HCT116 (cell line): ENCODE data around the gene MICU2. TPM values are rescaled to one million over a fixed set of nuclear protein-coding genes. Genes with fewer than 3 reads are reported as not detected.

Experiments used
- ATAC-seq: fragments of 200-7000 bp; cut with Tn5 transposase; 2 replicates; pipeline ENCODE4 v1.9.1; 2020; ENCODE audit warnings: mild to moderate bottlenecking, moderate library complexity
- BruUV-seq: library from RNA; stranded (reverse); fragments of 400-500 nt; replicated peaks from 2 replicates; lab custom pipeline; 2021; lab: Mats Ljungman, UMichigan
- CTCF ChIA-PET: fragments of 300-600 bp; sonication (Branson Sonifier 250); formaldehyde crosslinking; loops from one replicate; lab custom pipeline; 2021; ENCODE audit warnings: antibody characterized with exemption; lab: Charles Lee
- POLR2A ChIA-PET: fragments of 300-600, 350-600 bp; sonication (Branson Sonifier 250); formaldehyde crosslinking; loops from one replicate; lab custom pipeline; 2021; ENCODE audit warnings: antibody characterized with exemption; lab: Charles Lee
- RAD21 ChIA-PET, 2 experiments: fragments of 300-600 bp; sonication (Branson Sonifier 250); formaldehyde crosslinking; loops; one replicate each; lab custom pipeline; 2023; ENCODE audit warnings: low total read pairs in 2 of 2; ENCODE audit not compliant: uncharacterized antibody in 2 of 2, unreplicated experiment in 2 of 2, low non-redundant PET in 1 of 2; lab: Charles Lee
- DNase-seq: peaks from one replicate; pipeline ENCODE4 v3.0.0-alpha.2; 2010; ENCODE audit warnings: low read depth, low spot score
- H2AFZ ChIP-seq: fragments of 200-600 bp; shearing (Covaris generic), sonication (generic); 2 replicates; pipeline ENCODE4 v1.6.1; 2017; ENCODE audit warnings: low read depth, mixed run types, mixed read lengths, antibody characterized with exemption, low read length; ENCODE audit not compliant: poor library complexity, severe bottlenecking
- H3K27ac ChIP-seq: 2 replicates; pipeline ENCODE4 v1.5.1; 2012; ENCODE audit warnings: low read depth, low read length
- H3K27me3 ChIP-seq: fragments of 200-600 bp; sonication (generic); 2 replicates; pipeline ENCODE4 v1.6.1; 2016; ENCODE audit warnings: mixed run types, low read length, mixed read lengths; ENCODE audit not compliant: insufficient read depth
- H3K36me3 ChIP-seq, 2 experiments: fragments of 200-500 bp in 1 of 2; fragments of 200-600 bp in 1 of 2; sonication (Bioruptor generic) in 1 of 2; sonication (generic) in 1 of 2; 2 replicates each; pipeline versions ENCODE4 v1.5.1 to v1.6.1; 2014 to 2016; ENCODE audit warnings: low read length in 2 of 2, inconsistent platforms in 1 of 2, mixed read lengths in 1 of 2, mixed run types in 1 of 2; ENCODE audit not compliant: insufficient read depth in 2 of 2, control insufficient read depth in 1 of 2
- H3K4me1 ChIP-seq, 2 experiments: fragments of 200-600 bp in 1 of 2; sonication (generic) in 1 of 2; 2 replicates each; pipeline versions ENCODE4 v1.5.1 to v1.6.1; 2012 to 2017; ENCODE audit warnings: low read length in 2 of 2, inconsistent platforms in 1 of 2, mild to moderate bottlenecking in 1 of 2, mixed read lengths in 1 of 2, mixed run types in 1 of 2, moderate library complexity in 1 of 2; ENCODE audit not compliant: insufficient read depth in 2 of 2, control insufficient read depth in 1 of 2
- H3K4me2 ChIP-seq: fragments of 200-600 bp; sonication (generic); 2 replicates; pipeline ENCODE4 v1.6.1; 2017; ENCODE audit warnings: mixed run types, low read length, mixed read lengths
- H3K4me3 ChIP-seq, 2 experiments: fragments of 200-600 bp in 1 of 2; sonication (generic) in 1 of 2; replicated peaks in 1 of 2; 2 replicates each; pipeline ENCODE4 v1.5.1; 2011 to 2016; ENCODE audit warnings: low read length in 2 of 2, control low read depth in 1 of 2, low read depth in 1 of 2, mild to moderate bottlenecking in 1 of 2, mixed read lengths in 1 of 2, mixed run types in 1 of 2
- H3K79me2 ChIP-seq: fragments of 200-600 bp; sonication (generic); 2 replicates; pipeline ENCODE4 v1.6.1; 2017; ENCODE audit warnings: mild to moderate bottlenecking, mixed run types, low read length, moderate library complexity, mixed read lengths; ENCODE audit not compliant: insufficient read depth
- H3K9ac ChIP-seq: fragments of 200-600 bp; sonication (generic); 2 replicates; pipeline ENCODE4 v1.6.1; 2016; ENCODE audit warnings: low read length, mixed read lengths
- H3K9me2 ChIP-seq: fragments of 200-600 bp; sonication (generic), shearing (Covaris generic); 2 replicates; pipeline ENCODE4 v1.6.1; 2017; ENCODE audit warnings: mixed run types, mild to moderate bottlenecking, moderate library complexity; ENCODE audit not compliant: insufficient read depth
- H3K9me3 ChIP-seq, 2 experiments: fragments of 200-500 bp in 1 of 2; fragments of 200-600 bp in 1 of 2; sonication (Bioruptor generic) in 1 of 2; sonication (generic) in 1 of 2; 2 replicates each; pipeline ENCODE4 v1.6.1; 2014 to 2017; ENCODE audit warnings: low read length in 2 of 2, mixed read lengths in 2 of 2, inconsistent platforms in 1 of 2, low read depth in 1 of 2, mild to moderate bottlenecking in 1 of 2, mixed run types in 1 of 2, moderate library complexity in 1 of 2; ENCODE audit not compliant: control insufficient read depth in 1 of 2, insufficient read depth in 1 of 2
- H4K20me1 ChIP-seq: fragments of 200-600 bp; sonication (generic), shearing (Covaris generic); 2 replicates; pipeline ENCODE4 v1.6.1; 2017; ENCODE audit warnings: mixed run types, mild to moderate bottlenecking, moderate library complexity; ENCODE audit not compliant: insufficient read depth
- ATF3 ChIP-seq: IDR thresholded peaks from 2 replicates; pipeline ENCODE4 v1.6.1; 2012
- CBX3 ChIP-seq: IDR thresholded peaks from 2 replicates; pipeline ENCODE4 v1.6.1; 2012; ENCODE audit warnings: low read depth
- CEBPB ChIP-seq: IDR thresholded peaks from 2 replicates; pipeline ENCODE4 v1.6.1; 2012; ENCODE audit warnings: low read depth
- EGR1 ChIP-seq: IDR thresholded peaks from 2 replicates; pipeline ENCODE4 v1.6.1; 2012; ENCODE audit warnings: low read depth
- EZH2 ChIP-seq: fragments of 200-600 bp; sonication (generic); IDR thresholded peaks from 2 replicates; pipeline ENCODE4 v1.6.1; 2017; ENCODE audit warnings: antibody characterized with exemption, mixed run types
- EZH2phosphoT487 ChIP-seq: fragments of 200-600 bp; IDR thresholded peaks from 2 replicates; pipeline ENCODE4 v1.6.1; 2018; ENCODE audit warnings: antibody characterized with exemption, borderline replicate concordance
- MAX ChIP-seq: IDR thresholded peaks from 2 replicates; pipeline ENCODE4 v1.6.1; 2012
- POLR2A ChIP-seq: IDR thresholded peaks from 2 replicates; pipeline ENCODE4 v1.7.0; 2011; ENCODE audit warnings: borderline replicate concordance; ENCODE audit not compliant: insufficient read depth, insufficient read length; ENCODE audit errors: extremely low read depth
- POLR2AphosphoS5 ChIP-seq: IDR thresholded peaks from 2 replicates; pipeline ENCODE4 v1.6.1; 2011; ENCODE audit warnings: mild to moderate bottlenecking, low read depth, low read length, moderate library complexity
- RAD21 ChIP-seq: IDR thresholded peaks from 2 replicates; pipeline ENCODE4 v1.6.1; 2012; ENCODE audit warnings: low read depth, mild to moderate bottlenecking
- REST ChIP-seq: IDR thresholded peaks from 2 replicates; pipeline ENCODE4 v1.6.1; 2012; ENCODE audit warnings: low read depth
- SIN3A ChIP-seq: IDR thresholded peaks from 2 replicates; pipeline ENCODE4 v1.6.1; 2012; ENCODE audit warnings: low read depth
- SRF ChIP-seq: IDR thresholded peaks from 2 replicates; pipeline ENCODE4 v1.6.1; 2012; ENCODE audit warnings: low read depth
- TCF7L2 ChIP-seq: IDR thresholded peaks from 2 replicates; pipeline ENCODE4 v1.7.0; 2011; ENCODE audit warnings: borderline replicate concordance, inconsistent platforms; ENCODE audit not compliant: insufficient read depth, insufficient read length; ENCODE audit errors: extremely low read depth
- YY1 ChIP-seq: IDR thresholded peaks from 2 replicates; pipeline ENCODE4 v1.6.1; 2011; ENCODE audit warnings: low read length, low read depth, moderate library complexity, mild to moderate bottlenecking; ENCODE audit not compliant: insufficient replicate concordance; ENCODE audit errors: extremely low read depth
- ZBTB33 ChIP-seq: IDR thresholded peaks from 2 replicates; pipeline ENCODE4 v1.6.1; 2011; ENCODE audit warnings: mild to moderate bottlenecking, low read length, moderate library complexity; ENCODE audit not compliant: insufficient replicate concordance; ENCODE audit errors: extremely low read depth
- ZFX ChIP-seq: fragments of 450-650 bp; IDR thresholded peaks from 2 replicates; pipeline ENCODE4 v1.6.1; 2017
- ZNF274 ChIP-seq: fragments of 200-500 bp; sonication (Bioruptor generic); IDR thresholded peaks from 2 replicates; pipeline ENCODE4 v1.6.1; 2014; ENCODE audit warnings: mild to moderate bottlenecking, low read depth, low read length, inconsistent platforms
- intact Hi-C: fragments of 100-400 bp; cut with micrococcal nuclease; formaldehyde crosslinking; loops from 2 replicates; pipeline ENCODE4 v1.10.0; 2022
- total RNA-seq: library from RNA; stranded (reverse); gene quantifications from one replicate; pipeline ENCODE4 v1.2.1, GENCODE V29; 2021; ENCODE audit not compliant: unreplicated experiment
- TF ChIP-seq, protein P1 (sequence below), 3 experiments: fragments of 200-600 bp in 1 of 3; sonication (generic) in 1 of 3; IDR thresholded peaks in 2 of 3; conservative IDR thresholded peaks in 1 of 3; 2 replicates each; pipeline ENCODE4 v1.5.1; 2012 to 2017; ENCODE audit warnings: low read depth in 2 of 3, low read length in 2 of 3, antibody characterized with exemption in 1 of 3, borderline replicate concordance in 1 of 3, control low read depth in 1 of 3, mild to moderate bottlenecking in 1 of 3, mixed read lengths in 1 of 3, mixed run types in 1 of 3, moderate library complexity in 1 of 3; ENCODE audit not compliant: insufficient read depth in 1 of 3

The MICU2 gene
- total RNA-seq, 1 experiment from 2014 or later = 41.0 TPM

DNA sequence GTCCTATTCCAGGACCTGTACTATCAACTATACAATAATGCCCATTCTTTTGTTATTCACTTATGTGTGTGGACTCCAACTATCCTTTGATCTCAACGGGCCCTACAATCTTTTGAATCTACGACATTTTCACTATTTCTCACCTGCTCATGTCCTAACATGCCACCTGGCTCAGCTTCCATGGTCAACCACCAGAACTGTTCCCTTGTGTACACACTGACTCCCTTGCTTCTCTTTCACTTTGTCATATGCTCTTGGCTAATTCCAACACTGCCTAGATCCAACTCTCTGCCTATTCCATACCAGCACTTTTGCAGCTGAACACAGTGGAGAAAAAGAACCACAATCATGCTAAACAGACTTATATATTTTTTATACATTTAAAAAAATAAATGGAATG lies 53.1 kb downstream of the MICU2 start:
- ChIA-PET CTCF (interaction anchor here (1.4 kb wide), 1 partner anchor 14 kb away, joined by 3 read pairs; no protein-coding TSS in a partner anchor), POLR2A (no interaction called here), RAD21 (no interaction called here)
- H3K79me2 ChIP-seq = 0 out of 2 replicates have a peak, but pooled peaks cover 6% of the 10 kb centered on the region
- BruUV-seq = no TSS peak
- DNase-seq (no peak), ATAC-seq (no peak)
- no peaks in the 10 kb centered on the region for H3K9me2 ChIP-seq
- no peaks in the 10 kb centered on the region for H3K27me3 ChIP-seq
- H3K27ac ChIP-seq = no peak overlapping the region
- H3K9me3 ChIP-seq = no peaks in the 10 kb centered on the region
- no peaks in the 10 kb centered on the region for H3K36me3 ChIP-seq
- no peaks in the 10 kb centered on the region for H4K20me1 ChIP-seq
- H3K9ac ChIP-seq = no peak overlapping the region
- H3K4me1 ChIP-seq = no peaks in the 10 kb centered on the region
- intact Hi-C loops = no loop called here
- no peak overlapping the region for H2AFZ ChIP-seq
- H3K4me3 ChIP-seq = no peak overlapping the region
- TF ChIP-seq ATF3 = no peak
- no peak for TF ChIP-seq EZH2phosphoT487
- TF ChIP-seq ZBTB33 = no peak
- TF ChIP-seq EZH2 = no peak
- TF ChIP-seq POLR2AphosphoS5 = no peak
- TF ChIP-seq EGR1 = no peak
- TF ChIP-seq, protein P1, sequence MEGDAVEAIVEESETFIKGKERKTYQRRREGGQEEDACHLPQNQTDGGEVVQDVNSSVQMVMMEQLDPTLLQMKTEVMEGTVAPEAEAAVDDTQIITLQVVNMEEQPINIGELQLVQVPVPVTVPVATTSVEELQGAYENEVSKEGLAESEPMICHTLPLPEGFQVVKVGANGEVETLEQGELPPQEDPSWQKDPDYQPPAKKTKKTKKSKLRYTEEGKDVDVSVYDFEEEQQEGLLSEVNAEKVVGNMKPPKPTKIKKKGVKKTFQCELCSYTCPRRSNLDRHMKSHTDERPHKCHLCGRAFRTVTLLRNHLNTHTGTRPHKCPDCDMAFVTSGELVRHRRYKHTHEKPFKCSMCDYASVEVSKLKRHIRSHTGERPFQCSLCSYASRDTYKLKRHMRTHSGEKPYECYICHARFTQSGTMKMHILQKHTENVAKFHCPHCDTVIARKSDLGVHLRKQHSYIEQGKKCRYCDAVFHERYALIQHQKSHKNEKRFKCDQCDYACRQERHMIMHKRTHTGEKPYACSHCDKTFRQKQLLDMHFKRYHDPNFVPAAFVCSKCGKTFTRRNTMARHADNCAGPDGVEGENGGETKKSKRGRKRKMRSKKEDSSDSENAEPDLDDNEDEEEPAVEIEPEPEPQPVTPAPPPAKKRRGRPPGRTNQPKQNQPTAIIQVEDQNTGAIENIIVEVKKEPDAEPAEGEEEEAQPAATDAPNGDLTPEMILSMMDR (IDR thresholded peaks at IDR 0.05 in 2 of 3, conservative IDR thresholded peaks at IDR 0.05 in 1 of 3; ENCODE audit: borderline replicate concordance in 1 of 3, insufficient read depth in 1 of 3, low read depth in 2 of 3, low read length in 2 of 3) = no peak
- TF ChIP-seq POLR2A = no peak
- TF ChIP-seq RAD21 = no peak
- TF ChIP-seq SIN3A = no peak
- no peak for TF ChIP-seq CEBPB
- TF ChIP-seq TCF7L2 = no peak
- no peak for TF ChIP-seq ZNF274
- TF ChIP-seq MAX = no peak
- TF ChIP-seq SRF = no peak
- TF ChIP-seq CBX3 = no peak
- TF ChIP-seq ZFX = no peak
- no peak for TF ChIP-seq REST
- no peak for TF ChIP-seq YY1
- no peak overlapping the region for H3K4me2 ChIP-seq
